GM18861 (cell line): Measurements from ENCODE around the gene INO80B.
A peak's percentile ranks its signal among the peaks of the same experiment; 100 is the strongest.
"Not testable (repeated sequence)": the region's sequence is repeated elsewhere in the genome, so short reads cannot be mapped to it uniquely, and the experiment has no call there.

Source experiments
- ATAC-seq: cut with Tn5 transposase; IDR thresholded peaks from one replicate; pipeline ENCODE4 v1.9.1; 2021; ENCODE audit not compliant: unreplicated experiment

Gene INO80B

GRCh38 chr2:74425523-74425922, 29.4 kb upstream of the INO80B start:
- ATAC-seq: no peak

- ATAC-seq: no peak
These were observed 28.6 kb upstream of the INO80B start for GRCh38 chr2:74426181-74426758.

GRCh38 chr2:74427551-74427950, 27.3 kb upstream of the INO80B start:
- ATAC-seq: no peak

GRCh38 chr2:74428675-74429074, 26.2 kb upstream of the INO80B start:
- ATAC-seq: no peak

- no peak for ATAC-seq
These were observed 25.1 kb upstream of the INO80B start for GRCh38 chr2:74429487-74430451.

- ATAC-seq: no peak
These were observed 24.4 kb upstream of the INO80B start for GRCh38 chr2:74430502-74430901.

DNA sequence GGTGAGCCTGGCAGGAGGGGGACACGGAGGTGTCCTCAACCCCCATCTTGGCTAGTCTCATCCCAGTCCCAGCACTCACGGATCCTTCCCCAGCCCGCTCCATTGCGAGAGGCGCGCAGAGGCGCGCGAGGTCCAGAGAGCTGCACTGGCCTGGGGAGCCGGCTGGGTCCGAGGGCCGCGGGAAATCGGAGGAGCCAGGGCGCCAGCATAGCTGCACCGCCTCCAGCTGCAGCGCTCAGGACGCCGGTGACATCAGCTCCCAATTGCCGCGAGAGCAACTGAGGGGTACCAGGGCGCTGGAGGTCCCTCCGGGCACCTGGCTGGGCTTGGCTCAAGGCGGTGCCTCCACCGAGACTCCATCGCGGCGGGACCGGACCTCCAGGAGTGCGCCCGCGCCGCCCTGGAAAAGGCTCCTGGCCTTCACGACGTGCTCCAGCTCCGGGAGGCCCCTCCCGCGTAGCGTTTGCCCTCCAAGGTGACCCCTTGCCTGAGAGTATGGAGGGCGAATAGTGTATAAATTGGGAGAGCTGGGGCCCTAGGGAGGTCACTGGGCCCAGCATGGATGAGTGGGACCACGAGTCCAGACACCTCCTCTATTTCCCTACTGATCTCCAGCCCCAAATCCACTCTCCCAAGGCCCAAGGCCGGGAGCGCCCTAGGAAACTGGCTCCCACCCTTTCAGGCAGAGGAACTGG, 18.6 kb upstream of the INO80B start:
- no peak for ATAC-seq

- ATAC-seq: no peak
These were observed 17.8 kb upstream of the INO80B start for GRCh38 chr2:74436848-74437695.

DNA sequence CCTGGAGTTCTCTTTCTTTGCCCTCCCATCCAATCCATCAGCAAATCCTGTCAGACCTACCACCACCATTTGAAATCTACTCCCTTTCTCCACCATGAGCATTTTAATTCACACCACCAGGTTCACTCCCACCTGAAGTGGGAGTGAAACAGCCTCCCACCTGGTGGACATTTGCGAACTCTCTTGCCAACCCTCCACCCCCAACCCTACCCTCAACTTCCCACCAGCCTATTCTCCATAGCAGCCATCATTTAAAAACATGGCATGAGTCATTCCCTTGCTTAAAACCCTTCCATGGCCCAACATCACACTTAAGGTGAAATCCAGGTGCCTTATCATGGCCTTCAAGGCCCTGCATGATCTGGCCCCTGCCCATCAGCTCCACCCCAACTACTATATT, 16.6 kb upstream of the INO80B start:
- no peak for ATAC-seq

DNA sequence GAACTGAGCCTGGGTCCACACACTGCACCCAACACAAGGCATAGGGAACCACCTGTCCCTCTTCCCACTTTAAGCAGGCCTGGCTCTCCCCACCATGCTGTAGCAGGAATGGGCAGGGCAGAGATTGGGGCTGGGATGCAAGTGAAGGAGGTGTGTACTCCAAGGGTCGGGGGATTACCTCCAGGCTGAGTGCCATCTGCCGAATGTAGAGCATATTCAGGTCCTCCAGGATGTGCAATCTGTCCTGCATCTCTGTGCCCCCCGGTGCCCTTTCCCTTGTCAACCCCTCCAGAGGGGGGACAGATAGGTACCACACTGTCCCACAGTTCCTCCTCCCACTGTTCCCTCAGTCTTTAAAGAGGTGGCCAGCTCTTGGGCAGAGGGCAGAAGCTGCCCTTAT, 15.5 kb upstream of the INO80B start:
- ATAC-seq: no peak

- ATAC-seq: no peak
These were observed 15.0 kb upstream of the INO80B start for GRCh38 chr2:74439803-74440377.

DNA sequence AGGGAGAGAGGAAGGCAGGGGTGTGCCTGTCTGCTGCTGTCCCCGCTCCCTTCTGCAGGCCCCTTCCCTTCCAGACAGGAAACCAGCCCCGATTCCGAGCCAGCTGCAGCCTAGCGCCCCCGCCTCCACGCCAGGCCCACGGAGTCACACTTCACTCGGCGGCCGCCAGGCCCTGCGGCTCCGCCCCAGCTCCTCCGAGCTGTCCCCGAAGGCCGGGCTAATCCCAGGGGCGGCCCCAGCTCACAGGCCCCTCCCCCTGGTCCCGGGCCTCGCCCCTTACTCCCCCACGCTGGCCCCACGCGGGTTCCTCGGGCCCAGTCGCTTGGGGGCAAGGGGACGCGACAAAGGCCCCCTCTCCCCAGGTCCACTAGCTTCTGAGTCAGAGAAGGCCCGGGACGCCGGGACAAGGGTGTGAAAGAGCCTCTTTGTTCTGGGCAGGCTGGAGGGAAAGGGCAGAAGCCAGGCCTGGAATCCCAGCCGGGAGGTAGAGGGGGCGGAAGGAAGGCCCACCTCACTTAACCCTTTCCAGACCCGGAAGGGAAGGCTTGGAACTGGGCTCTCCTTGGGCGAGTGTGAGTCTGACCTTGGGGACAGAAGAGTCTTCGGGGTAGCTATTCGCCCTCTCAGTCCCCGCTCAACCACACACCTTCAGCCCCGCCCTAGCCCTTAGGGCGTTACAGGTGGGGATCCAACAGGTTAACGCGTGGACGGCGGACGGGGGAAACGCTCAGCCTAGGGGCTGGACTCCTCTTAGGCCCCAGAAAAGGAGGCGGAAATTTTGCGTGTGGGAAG, 14.3 kb upstream of the INO80B start:
- peak; percentile 80 for ATAC-seq

DNA sequence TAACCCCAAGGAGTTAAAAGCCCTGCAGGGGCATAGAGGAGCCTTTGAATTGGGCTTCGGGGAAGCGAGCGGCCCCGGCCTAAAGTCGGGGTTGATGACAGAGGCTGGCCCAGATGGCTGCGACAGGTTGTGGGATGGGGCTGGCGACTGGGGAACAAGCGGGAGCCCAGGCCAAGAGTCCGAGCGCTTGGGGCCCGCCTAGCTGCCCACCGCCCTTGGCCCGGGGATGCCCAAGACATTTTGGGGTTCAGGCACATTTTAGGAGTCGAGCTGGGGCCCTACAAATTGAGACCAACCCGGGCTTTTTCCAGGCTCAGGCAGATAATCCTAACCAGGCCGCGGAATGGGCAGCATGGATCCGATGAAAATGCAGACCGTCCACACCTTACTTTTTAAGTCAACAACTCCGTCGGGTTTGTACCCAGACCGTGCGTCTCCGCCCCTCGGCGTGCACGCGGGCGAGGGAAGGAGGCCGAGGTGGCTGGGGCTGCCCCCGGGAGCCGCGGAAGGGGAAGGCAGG, 13.7 kb upstream of the INO80B start:
- no peak for ATAC-seq

GRCh38 chr2:74441690-74442482, 13.0 kb upstream of the INO80B start, which contains the start of gene RTKN:
Gene RTKN, minus strand, starts transcription at chr2:74441937. Its CDS starts 121 bp downstream, at chr2:74441816.
- ATAC-seq: peak; percentile 34

GRCh38 chr2:74442483-74443297, 12.2 kb upstream of the INO80B start:
- not testable (repeated sequence) for ATAC-seq

DNA sequence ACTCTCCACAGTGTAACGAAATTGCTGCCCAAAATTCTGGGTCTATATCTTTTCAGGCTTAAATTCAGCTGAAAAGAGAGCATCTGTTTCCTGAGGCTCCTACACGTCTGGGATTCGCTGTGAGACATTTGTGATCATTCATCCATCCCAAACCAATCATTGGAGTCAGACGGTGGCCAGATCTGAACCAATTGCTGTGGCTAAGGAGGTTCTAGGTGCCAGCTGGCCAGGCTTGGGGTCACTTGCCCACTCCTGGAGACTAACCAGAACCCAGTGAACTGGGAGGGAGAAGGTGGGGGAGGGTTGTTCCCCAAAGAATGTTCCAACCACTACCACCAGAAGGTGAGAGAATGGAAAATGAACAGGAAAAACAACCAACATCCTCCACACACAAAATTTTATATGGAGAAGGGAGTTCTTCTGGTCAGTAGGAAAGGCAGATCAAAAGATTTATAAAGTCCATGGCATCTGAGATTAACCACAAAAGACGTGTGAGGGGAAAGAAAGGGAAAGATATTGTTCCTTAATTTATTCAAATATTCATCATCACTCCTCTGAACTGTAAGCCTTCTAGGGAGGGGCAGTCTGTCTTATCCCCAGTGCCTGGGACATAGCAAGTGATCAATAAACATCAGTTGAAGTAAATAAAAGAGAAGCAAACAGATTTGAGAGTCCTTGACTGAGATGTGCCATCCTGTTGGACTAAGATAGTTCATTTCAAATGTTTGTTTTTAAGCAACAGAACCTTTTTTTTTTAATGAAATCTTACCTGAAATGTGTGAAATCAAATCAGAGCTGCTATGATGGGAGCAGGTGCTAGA, 10.2 kb upstream of the INO80B start:
- ATAC-seq: no peak
